Pancreas (tissue), 10 donors: ENCODE measurements around the gene SRBD1. TPM values are rescaled to one million over a fixed set of nuclear protein-coding genes. Genes with fewer than 3 reads are reported as not detected.
"Not testable (repeated sequence)": the region's sequence is repeated elsewhere in the genome, so short reads cannot be mapped to it uniquely, and the experiment has no call there.

Source experiments
- ATAC-seq, 4 donors: fragments of 200-7000 bp; cut with Tn5 transposase; one replicate each; pipeline versions ENCODE4 v1.8.0 to v1.9.1; 2020; ENCODE audit warnings: mild to moderate bottlenecking in 4 of 4, moderate library complexity in 4 of 4
- DNase-seq, 6 donors: peaks; one replicate each; pipeline ENCODE4 v3.0.0-alpha.2; 2020
- FAIRE-seq: peaks from 2 replicates; lab custom pipeline; 2012; peaks lifted over from hg19 to GRCh38; lab: Jason Lieb, UNC
- H3K27ac ChIP-seq, 4 donors: fragments of 200-600 bp; sonication (generic); 1 replicate in 3 of 4; 2 replicates in 1 of 4; pipeline versions ENCODE4 v1.5.0 to v1.8.0; 2020
- H3K27me3 ChIP-seq, 4 donors: fragments of 200-600 bp; one replicate each; pipeline ENCODE4 v1.8.0; 2021
- H3K36me3 ChIP-seq, 3 donors: fragments of 200-600 bp; sonication (generic) in 1 of 3; one replicate each; pipeline versions ENCODE4 v1.5.0 to v1.8.0; 2020 to 2021
- H3K4me1 ChIP-seq, 3 donors: fragments of 200-600 bp; one replicate each; pipeline ENCODE4 v1.8.0; 2021
- H3K4me3 ChIP-seq, 4 donors: fragments of 200-600 bp; sonication (generic) in 2 of 4; one replicate each; pipeline versions ENCODE4 v1.5.0 to v1.8.0; 2020 to 2021
- H3K9me3 ChIP-seq, 4 donors: fragments of 200-600 bp; one replicate each; pipeline ENCODE4 v1.8.0; 2021
- CTCF ChIP-seq, 4 donors: fragments of 200-600 bp; sonication (generic) in 3 of 4; IDR thresholded peaks; one replicate each; pipeline versions ENCODE4 v1.5.0 to v1.8.0; 2021; ENCODE audit warnings: antibody characterized with exemption in 4 of 4
- WGBS, 2 donors: extraction: QIAGEN DNeasy Blood & Tissue Kit; methylation state at CpG; one replicate each; pipeline ENCODE4 v1.1.7; 2013; 5-methylcytosine and 5-hydroxymethylcytosine counted together
- intact Hi-C, 3 donors: fragments of 100-400 bp; cut with DNase I; formaldehyde crosslinking; loops; one replicate each; pipeline versions ENCODE4 v1.11.1 to v1.14.2; 2022
- polyA plus RNA-seq, 2 donors: library from polyadenylated mRNA; stranded (reverse); fragments of 200-250 nt; gene quantifications; one replicate each; pipeline ENCODE4 v1.2.3, GENCODE V29; 2013
- total RNA-seq, 6 donors: library from RNA; stranded (reverse); fragmentation: NEBNext Ultra II Directional in 4 of 6; extraction: Animal tissue kit (Norgen Biotek cat#: 25700) in 4 of 6; gene quantifications; one replicate each; pipeline versions ENCODE4 v1.2.1 to v1.2.4, GENCODE V29; 2021 to 2023
- donor health status: healthy with polysubstance abuse.
- donor health status: DM: no; HTN: no; CAD: no; lungs with moderate emphysema.
- donor health status: DM: no; HTN: no; CAD: no.
- donor health status: control.
- donor health status: control.
- donor health status: Bipolar disorder and iron deficiency.
- donor health status: DM: yes; HTN: yes; CAD: no.
- donor health status: DM: no; HTN: no; CAD: no.
- donor health status: DM: no; HTN: no; CAD: no.
- donor health status: DM: yes; HTN: yes; CAD: no.

The SRBD1 gene
- total and polyA plus RNA-seq, 8 donors = 3.2 to 15.4 (median 11.6) TPM

DNA sequence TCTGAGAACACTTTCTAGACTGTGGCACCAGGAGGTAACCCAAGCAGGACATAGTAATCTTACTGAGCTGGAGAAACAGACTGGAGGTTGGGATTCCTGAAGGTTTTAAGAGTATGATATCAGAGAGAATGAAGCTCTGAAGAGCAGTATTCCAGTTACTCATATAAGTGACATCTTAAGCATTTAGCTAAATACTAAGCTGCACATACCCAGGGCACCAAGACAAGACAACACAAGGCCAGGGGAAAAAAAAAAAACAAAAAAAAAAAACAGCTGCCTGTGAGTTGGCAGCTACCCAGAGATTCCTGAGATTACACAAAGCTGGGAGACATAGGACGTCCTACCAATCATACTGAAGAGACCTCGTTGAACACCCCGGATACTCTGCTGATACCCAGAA, 175.8 kb downstream of the SRBD1 start:
- H3K9me3 ChIP-seq = no peaks in the 10 kb centered on the region
- no peak for FAIRE-seq
- intact Hi-C loops = no loop called here
- H3K27ac ChIP-seq = no peak overlapping the region
- no peaks in the 10 kb centered on the region for H3K27me3 ChIP-seq
- no peak overlapping the region for H3K4me3 ChIP-seq
- peaks cover 5 to 10% (median 7%) of the 10 kb centered on the region in 3 donors for H3K4me1 ChIP-seq
- WGBS, 2 donors = 68 to 72% methylated on average over 3 of the region's 3 CpGs
- TF ChIP-seq CTCF (IDR thresholded peaks at IDR 0.05) = no peak
- no peak for DNase-seq
- ATAC-seq = no peak
- no peaks in the 10 kb centered on the region for H3K36me3 ChIP-seq

- ATAC-seq = no peak
- Histone ChIP-seq H3K36me3 (no peaks in the 10 kb centered on the region), H3K4me3 (no peak overlapping the region)
These were observed 177.7 kb downstream of the SRBD1 start for GRCh38 chr2:45433363-45433762.

DNA sequence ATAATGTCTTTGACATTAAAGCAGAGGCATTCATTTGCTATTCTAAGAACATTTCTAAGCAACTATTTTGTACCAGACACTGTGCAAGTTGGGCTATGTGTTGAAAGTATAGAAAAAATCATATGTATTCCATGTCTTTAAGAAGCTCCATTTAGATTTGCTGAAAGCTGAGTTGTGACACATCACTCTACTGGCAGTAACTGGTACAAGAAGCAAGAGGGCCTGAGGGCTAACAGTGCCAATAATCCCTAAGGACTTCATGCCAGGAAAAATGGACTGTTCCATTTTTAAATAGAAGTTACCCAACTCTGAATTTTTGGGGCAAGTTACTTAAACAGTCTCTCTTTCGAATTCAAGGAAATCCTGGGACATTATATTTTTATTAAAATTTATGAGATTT, 178.7 kb downstream of the SRBD1 start:
- no peaks in the 10 kb centered on the region for H3K9me3 ChIP-seq
- no peaks in the 10 kb centered on the region for H3K36me3 ChIP-seq
- no peaks in the 10 kb centered on the region for H3K27me3 ChIP-seq
- no peak overlapping the region for H3K27ac ChIP-seq
- WGBS, 2 donors = 91 to 97% methylated on average over 1 of the region's 1 CpG
- DNase-seq (no peak), ATAC-seq (no peak), FAIRE-seq (no peak)
- intact Hi-C loops = no loop called here
- H3K4me3 ChIP-seq = no peak overlapping the region
- no peaks in the 10 kb centered on the region for H3K4me1 ChIP-seq
- TF ChIP-seq CTCF (IDR thresholded peaks at IDR 0.05) = no peak

More at GRCh38 chr2:45433363-45433762, 177.7 kb downstream of the SRBD1 start:
- H3K27ac ChIP-seq = no peak overlapping the region
- intact Hi-C loops = no loop called here
- no peaks in the 10 kb centered on the region for H3K4me1 ChIP-seq
- 22% methylated on average over 4 of the region's 4 CpGs for WGBS, 2 donors
- no peak for TF ChIP-seq CTCF (IDR thresholded peaks at IDR 0.05)
- DNase-seq (no peak), FAIRE-seq (no peak)
- H3K27me3 ChIP-seq = no peaks in the 10 kb centered on the region
- H3K9me3 ChIP-seq = no peaks in the 10 kb centered on the region

DNA sequence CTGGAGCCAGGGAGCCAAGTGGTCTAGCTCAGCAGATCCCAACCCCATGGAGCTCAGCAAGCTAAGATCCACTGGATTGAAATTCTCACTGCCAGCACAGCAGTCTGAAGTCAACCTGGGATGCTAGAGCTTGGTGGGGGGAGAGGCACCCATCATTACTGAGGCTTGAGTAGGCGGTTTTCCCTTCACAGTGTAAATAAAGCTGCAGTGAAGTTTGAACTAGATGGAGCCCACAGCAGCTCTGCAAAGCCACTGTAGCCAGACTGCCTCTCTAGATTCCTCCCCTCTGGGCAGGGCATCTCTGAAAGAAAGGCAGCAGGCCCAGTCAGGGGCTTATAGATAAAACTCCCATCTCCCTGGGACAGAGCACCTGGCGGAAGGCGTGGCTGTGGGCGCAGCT, 185.0 kb downstream of the SRBD1 start:
- intact Hi-C loops, DNase-seq, FAIRE-seq: not testable (repeated sequence)

GRCh38 chr2:45422921-45423320, 188.1 kb downstream of the SRBD1 start:
- Histone ChIP-seq H3K36me3 (peaks cover 0 to 1% (median 0%) of the 10 kb centered on the region in 3 donors), H3K27ac (no peak overlapping the region), H3K9me3 (no peaks in the 10 kb centered on the region), H3K4me1 (no peaks in the 10 kb centered on the region), H3K4me3 (no peak overlapping the region), H3K27me3 (no peaks in the 10 kb centered on the region)
- intact Hi-C loops = no loop called here
- no peak for ATAC-seq
- FAIRE-seq = no peak
- DNase-seq = no peak
- TF ChIP-seq CTCF (IDR thresholded peaks at IDR 0.05) = no peak
- 83 to 89% methylated on average over 2 of the region's 2 CpGs for WGBS, 2 donors

More for the DNA sequence above, 185.0 kb downstream of the SRBD1 start:
- ATAC-seq, H3K4me1 ChIP-seq, H3K4me3 ChIP-seq, H3K9me3 ChIP-seq, H3K36me3 ChIP-seq, H3K27ac ChIP-seq, H3K27me3 ChIP-seq: not testable (repeated sequence)
- WGBS, 2 donors = 97% methylated on average over 4 of the region's 4 CpGs
